NCI-H146 (cell line): ENCODE data around the gene SRP19.
"Not testable (repeated sequence)": the region's sequence is repeated elsewhere in the genome, so short reads cannot be mapped to it uniquely, and the experiment has no call there.

ENCODE experiments used
- DNase-seq: peaks from one replicate; lab custom pipeline; 2025; lab: John Stamatoyannopoulos, UW

Gene SRP19

DNA sequence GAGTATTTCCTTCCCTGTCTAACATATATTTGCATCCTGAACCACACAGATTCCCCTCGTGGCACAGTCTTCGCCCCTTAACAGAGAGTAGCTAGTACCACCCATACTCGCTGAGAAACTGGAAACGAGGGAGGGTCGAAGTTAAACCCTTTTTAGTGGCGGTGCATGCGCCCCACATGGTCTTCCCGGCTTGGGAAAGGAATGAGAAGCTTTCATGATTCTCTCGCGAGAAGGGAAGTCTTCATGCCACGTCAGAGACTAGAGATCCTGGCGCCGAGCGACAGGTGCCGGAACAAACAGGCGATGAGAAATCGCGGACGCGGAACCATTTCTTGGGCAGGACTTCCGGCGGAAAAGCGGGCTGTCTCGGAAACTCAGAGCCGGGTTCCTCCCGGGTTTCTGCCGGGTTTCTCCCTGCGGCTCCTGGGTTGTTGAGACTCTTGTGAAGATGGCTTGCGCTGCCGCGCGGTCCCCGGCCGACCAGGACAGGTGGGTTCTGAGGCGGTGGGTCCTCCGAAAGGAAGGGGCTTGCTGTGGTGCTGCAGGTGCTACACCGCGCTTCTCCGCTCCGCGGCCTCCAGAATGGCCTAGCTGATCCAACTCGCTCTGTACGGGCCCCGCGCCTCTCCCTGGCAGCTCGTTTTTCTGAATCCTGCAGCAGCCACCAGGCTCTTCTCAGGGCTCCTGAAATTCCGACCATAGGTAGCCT, at the start of gene SRP19:
Gene SRP19 (plus strand): TSS at position 359 of the 709 bp plus-strand sequence. CDS start 90 bp downstream, at position 449.
- peak; percentile 98 for DNase-seq

DNA sequence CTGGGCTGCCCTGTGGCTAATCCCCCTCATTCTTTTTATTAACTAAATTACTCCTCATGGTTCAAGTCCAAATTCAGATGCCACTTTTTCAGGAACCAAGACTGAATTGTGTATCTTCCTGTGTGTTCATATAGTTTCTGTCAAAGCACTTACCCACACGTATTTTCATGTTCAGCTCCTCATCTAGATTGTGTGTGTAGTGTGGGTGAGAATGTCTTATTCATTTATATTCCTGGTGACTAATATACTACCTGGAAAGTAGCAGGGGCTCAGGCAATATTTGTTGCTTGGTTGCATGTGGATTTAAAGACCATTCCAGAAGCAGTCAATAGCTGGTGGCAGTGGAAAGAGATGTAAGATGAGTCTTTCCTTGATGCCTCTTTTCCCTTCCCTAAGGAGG, 48.5 kb upstream of the SRP19 start:
- DNase-seq = no peak

DNA sequence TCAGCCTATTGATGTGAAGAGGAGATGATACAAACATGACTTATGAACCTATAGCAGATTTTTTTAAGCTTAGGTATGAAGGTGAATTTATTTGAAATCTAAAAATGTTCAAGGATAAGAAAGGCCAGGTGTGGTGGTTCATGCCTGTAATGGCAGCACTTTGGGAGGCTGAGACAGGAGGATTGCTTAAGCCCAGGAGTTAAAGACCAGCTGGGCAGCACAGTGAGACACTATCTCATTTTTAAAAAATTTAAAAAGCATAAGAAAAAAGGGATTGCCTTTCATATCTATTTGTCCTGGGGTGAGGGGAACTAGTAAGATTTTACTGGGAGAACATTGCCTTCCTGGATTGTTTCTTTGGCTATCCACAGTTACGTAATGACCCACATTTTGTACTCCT, 40.8 kb upstream of the SRP19 start:
- no peak for DNase-seq

DNA sequence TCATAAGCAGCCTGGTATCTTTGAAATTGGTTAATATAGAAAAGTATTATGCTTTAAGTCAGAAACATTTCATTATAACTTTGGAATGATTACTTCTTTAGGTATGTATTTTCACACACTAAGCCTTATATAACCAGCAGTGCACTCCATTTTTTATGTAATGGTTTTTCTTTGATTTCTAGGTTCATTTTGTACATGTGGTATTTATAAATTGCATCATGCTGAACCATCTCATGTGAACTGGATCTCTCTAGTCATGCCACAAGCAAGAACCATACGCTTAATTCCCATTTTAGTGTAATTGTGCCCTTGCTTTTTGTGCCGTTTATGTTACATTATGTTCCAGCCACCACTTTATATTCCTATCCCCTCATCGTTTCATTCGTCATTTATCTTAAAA, 38.6 kb upstream of the SRP19 start:
- no peak for DNase-seq

DNA sequence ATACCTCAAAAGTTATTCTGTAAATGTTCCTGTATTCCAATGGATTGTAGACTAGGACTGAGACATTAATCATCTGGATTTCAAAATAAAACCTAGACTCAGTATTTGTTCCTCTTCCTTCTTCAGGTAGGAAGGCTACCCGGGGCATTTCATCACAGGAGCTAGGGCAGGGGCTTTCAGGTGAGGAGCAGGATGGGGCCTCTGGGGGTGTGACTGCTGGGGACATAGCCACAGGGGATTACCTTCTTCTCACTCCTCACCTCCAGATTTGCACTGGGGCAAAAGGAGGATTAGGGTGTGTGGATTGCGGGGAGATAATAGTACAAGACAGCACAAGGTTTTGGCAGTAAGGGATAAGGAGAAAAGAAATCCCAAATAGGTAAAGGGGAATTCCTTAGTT, 37.9 kb upstream of the SRP19 start:
- DNase-seq = no peak

DNA sequence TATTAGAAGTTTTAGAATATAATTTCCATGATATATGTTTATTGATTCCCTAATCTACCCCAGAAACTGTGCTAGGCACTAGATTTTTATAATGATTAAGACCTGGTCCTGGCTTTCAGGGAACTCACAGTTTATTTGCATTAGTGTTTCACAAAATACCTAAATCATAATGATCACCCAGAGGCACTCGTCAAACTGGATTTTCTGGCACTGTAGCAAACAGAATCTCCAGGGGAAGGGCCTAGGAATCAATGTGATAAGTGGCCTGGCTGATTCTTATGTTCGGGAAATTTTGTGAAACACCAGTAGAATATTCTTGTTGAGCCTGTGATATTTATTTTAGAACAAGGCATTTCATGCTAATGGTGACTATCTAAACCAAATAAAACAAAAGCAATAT, 37.4 kb upstream of the SRP19 start:
- DNase-seq = no peak

DNA sequence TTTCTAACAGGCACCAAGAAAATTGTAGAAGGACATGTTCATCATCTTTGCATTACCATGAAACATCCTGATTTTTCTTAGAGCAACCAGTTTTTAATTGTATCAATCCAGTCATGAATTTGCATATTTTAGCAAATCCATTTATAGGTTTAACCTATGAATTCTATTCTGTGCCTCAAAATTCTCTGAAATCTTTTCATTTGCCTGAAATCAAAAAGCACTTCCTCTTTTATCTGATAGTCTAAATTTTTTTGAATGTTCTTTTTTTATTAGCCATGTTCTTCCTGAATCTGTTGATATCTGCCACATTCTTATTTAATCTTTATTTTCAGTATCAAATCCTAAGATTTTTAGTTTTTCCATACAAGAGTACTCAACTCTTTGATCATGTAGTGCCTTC, 36.9 kb upstream of the SRP19 start:
- DNase-seq = no peak

DNA sequence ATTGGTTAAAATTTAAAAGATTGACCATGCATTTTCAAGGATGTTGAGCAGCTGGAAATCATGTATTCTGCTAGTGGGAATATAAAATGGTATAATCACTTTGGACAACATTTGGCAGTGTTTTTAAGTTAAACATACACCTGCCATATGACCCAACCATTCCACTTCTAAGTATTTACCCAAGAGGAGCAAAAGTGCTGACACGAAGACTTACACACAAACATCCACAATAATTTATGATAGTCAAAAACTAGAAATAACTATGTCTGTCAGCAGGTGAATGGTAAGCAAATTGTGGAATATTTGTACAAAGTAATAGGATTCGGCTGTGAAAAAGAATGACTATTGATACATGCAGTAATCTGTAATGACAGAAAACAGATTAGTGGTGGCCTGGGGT, 30.7 kb upstream of the SRP19 start:
- no peak for DNase-seq

DNA sequence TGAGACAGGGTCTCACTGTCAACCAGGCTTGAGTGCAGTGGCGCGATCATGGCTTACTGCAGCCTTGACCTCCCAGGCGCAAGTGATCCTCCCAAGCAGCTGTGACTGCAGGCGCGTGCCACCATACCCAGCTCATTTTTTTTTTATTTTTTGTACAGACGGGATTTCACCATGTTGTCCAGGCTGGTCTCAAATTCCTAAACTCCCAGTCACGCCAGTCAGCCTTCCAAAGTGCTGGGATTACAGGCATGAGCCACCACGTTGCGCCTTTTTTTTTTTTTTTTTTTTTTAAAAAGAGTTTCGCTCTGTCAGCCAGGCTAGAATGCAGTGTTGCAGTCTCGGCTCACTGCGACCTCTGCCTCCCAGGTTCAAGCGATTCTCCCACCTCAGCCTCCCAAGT, 27.1 kb upstream of the SRP19 start:
- DNase-seq = no peak

DNA sequence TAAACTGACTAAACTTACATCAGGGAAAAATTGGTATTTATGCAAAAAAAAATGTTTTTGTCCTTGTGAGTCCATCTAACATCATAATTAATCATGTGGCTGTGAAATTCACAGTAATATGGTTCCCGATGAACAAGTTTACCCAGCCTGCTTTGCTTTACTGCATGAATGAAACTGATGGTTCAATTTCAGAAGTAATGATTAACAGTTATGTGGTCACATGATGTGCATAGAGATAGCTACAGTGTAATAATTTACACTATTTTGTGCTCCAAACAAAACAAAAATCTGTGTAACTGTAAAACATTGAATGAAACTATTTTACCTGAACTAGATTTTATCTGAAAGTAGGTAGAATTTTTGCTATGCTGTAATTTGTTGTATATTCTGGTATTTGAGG, 16.6 kb upstream of the SRP19 start:
- no peak for DNase-seq

DNA sequence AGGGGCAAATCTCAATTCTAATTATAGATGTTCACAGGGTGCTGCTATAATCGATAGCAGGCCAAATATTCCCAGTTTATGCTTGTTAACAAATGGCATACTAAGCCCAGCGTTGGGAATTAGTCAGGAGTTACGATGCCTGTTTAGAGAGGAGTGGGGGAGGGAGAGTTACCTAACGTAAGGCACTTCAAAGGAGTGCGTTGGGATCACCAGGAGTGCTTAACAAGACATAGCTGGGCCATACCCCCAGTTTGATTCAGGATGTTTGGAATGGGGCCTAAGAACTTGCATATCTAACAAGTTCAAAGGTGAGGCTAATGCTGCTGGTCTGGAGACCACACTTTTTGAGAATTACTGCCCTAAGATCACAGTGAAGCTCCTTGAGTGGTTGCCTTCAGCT, 14.5 kb upstream of the SRP19 start:
- DNase-seq = no peak

DNA sequence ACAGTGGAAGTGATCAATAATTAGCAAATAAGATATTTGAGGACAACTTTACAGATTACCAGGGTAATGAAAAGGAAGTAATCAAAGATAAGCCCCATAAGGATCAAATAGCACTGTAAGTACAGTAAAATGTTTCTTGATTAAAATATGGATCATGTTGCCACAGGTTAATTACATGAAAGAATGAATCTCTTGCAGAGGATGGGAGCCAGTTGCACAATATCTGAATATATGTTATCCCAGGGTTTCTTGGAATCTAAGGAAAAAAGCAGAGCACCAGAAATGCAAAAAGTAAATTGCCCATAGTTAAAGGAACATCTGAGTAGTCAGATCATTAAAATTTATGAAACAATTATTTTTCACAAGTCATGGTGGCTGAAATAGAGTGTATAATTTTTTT, 13.8 kb upstream of the SRP19 start:
- DNase-seq = no peak

DNA sequence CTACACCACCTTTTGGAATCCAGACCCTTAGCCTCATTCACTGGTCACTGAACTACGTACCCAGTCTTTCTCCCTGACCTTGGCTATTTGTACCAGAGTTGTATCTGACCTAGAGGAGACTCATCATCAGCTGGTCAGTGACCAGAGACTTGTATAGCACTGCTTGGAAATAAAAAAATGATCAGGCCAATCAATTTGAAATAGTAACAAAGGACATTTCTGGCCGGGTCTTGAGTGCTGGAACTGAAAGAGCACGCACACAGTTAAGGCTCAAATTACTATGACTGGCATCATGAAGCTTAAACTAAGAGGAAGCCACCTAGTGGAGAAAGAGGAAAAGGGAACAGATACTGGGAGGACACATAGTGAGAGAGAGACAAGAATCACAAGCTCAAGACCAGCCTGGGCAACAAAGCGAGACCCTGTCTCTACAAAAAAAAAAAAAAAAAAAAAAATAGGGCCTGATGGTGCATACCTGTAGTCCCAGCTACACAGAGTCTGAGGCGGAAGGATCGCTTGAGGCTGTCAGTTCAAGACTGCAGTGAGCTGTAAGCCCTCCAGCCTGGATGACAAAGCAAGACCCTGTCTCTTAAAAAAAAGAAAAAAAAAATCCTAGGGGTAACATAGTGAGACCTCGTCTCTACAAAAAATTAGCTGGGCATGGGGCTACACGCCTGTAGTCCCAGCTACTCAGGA, 12.8 kb upstream of the SRP19 start:
- DNase-seq = peak; percentile 72

DNA sequence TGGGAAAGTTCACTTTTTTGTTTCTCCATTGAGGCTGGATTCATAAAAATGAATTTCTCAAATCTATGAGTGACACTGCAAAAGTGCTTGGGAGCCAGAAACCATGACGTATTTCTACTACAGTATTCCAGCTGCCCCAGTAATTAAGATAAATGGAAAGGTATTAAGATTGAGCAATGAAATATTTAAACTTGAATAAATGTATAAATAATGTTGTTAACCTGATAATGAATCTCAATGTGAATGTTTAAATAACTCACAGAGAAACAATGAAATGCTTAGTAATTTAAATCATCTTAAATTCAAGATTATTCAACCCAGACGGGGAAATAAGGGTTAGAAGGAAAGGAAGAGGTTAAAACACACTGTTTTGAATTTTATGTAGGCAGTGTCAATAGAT, 11.2 kb upstream of the SRP19 start:
- no peak for DNase-seq

DNA sequence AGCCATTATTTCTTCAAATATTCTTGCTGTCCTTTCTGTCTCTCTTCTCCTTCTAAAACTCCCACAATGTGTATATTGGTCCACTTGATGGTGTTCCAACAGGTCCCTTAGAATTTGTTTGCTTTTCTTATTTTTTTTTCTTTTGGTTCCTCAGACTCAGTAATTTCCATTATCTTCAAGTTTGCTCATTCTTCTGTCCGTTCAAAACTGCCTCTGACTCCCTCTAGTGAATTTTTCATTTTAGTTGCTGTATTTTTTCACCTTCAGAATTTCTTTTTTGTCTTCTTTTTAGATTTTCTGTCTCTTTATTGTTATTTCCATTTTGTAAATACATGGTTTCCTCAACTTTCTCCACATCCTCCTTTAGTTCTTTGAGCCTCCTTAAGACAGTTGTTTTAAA, 6.4 kb upstream of the SRP19 start:
- DNase-seq = no peak

DNA sequence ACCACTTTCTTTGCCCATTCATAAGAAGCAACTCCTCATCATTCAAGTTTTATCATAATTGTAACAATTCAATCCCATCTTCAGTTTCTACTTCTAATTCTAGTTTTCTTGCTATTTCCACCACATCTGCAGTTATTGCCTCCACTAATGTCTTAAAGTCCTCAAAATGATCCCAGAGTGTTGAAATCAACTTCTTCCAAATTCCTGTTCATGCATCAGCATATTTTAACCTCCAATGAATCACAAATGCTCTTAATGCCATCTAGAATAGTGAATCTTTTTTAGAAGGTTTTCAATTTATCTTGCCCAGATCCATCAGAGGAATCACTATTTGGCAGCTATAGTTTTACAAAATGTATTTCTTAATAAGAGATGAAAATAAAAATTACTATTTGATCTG, 3.2 kb upstream of the SRP19 start:
- no peak for DNase-seq

DNA sequence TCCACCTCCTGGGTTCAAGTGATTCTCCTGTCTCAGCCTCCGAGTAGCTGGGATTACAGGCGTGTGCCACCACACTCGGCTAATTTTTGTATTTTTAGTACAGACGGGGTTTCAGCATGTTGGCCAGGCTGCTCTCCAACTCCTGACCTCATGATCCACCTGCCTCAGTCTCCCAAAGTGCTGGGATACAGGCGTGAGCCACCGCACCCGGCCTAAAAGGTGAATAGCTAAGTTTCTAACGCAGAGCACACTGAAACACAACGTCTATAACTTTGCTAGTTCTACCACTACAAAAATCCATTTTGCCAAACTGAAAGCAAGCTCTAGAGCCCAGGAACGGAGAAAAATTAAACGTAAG, 537 bp upstream of the SRP19 start:
- DNase-seq = not testable (repeated sequence)

DNA sequence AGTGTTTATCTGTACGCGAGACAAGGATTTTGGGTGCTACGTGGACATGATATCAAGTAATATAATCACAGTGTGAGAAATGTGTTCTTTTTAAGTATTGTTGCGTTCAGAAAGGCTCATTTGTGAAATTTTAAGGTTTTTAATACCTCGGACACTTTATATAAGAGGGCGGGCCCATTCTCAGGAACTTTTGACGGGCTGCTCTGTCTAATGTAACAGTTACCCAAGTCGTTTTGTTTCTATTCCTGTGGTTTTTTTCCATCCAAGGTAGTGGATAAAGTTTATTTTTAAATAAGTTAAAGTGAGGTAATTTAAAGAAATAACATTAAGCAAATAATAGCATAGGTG, 525 bp downstream of the SRP19 start:
- DNase-seq = no peak

DNA sequence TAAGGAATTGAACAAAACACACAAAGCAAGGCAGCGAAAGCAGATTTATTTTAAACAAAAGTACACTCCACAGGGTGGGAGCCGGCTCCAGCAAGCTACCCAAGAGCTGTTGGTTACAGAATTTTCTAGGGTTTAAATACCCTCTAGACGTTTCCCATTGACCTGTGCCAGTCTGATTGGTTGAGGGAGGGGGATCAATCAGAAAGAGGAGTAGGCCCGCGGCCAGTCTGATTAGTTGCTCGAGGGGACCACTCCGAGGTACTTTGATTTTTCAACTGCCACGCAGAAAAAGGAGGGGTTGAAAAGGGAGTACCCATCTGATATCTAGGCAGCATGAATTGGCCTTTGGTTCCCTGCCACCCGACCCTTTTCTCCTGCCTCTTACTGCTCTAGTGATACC, 998 bp downstream of the SRP19 start:
- peak; percentile 21 for DNase-seq

DNA sequence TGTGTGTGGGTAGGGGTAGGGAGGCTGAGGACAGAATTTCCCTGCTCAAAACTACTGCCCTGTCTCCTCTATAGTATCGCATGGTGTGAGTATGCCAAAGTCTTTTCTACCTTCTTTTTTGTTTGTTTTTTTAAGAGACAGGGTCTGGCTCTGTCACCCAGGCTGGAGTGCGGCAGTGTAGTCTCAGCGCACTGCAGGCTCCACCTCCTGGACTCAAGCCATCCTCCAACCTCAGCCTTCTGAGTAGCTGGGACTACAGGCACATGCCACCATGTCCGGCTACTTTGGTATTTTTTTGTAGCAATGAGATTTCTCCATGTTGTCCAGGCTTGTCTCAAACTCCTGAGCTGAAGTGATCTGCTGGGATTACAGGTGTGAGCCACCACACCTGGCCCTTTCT, 2.5 kb downstream of the SRP19 start:
- no peak for DNase-seq

DNA sequence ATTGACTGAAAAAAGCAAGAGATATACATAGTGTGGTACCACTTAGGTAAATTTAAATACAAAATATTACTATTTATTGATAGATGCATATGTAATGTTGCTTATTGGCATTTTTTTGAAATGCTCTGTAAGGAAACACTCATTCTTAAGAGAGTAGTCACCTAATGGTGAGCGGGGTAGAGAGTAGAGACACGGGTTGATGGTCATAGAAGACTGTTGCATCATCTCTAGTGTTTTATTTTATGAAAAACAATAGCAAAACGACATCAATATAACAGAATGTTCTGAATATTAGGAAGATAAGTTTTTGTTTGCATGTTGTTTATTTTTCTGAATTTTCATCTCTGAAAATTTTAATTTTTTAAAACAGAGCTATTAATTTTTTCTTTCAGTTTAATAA, 4.0 kb downstream of the SRP19 start:
- no peak for DNase-seq

DNA sequence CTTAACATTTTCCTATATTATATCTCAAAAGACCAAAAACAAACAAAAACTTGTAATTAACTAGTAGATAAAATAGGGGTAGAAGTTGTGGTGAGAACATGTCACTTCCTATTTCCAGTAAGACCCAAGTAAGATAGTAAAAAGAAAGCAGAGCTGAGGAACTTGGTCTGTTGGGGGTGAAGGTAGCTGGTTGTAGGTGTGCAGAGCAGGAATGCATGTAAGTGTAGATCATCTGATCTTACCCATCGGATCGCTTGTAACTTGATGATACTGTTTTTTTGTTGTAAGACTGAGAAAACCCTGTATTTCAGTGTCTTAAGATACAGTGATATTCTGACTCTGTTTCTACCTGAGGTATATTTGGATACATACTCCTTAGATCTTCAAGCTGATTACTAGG, 5.7 kb downstream of the SRP19 start:
- DNase-seq = no peak

DNA sequence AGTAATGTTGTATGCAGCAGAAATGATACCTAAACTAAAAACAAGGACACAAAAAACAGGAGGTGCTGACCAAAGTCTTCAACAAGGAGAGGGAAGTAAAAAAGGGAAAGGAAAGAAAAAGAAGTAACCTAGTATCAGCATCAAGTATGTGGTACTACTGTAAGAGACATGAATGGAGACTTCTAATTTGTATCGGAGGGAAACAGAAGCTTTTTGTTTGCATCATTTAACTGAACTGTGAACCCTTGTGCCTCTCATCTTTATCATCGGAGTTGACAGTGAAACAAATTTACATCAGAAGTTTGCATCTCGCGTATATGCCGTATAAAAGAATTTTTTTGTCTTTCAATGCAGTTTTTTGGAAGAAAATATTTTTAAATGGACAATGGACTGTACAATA, 6.3 kb downstream of the SRP19 start:
- DNase-seq = no peak

DNA sequence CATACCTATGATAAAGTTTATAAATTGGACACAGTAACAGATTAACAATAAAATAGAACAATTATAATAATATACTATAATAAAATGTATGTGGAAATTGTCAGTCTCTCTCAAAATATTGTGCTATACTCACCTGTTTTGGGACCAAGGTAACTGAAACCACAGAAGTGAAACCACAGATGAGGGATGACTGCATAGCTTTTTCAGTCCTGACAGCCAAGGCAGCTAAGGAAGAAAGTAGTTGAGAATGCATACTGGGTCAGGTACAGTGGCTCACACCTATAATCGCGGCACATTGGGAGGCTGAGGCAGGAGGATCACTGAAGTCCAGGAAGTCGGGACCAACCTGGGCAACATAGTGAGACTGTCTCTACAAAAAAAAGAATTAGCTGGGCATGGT, 8.9 kb downstream of the SRP19 start:
- DNase-seq = no peak
